DND-41 (cell line): ENCODE measurements around the gene RALGPS1.

Source experiments
- ATAC-seq: fragments of 200-7000 bp; cut with Tn5 transposase; 3 replicates; pipeline ENCODE4 v1.9.1; 2021; ENCODE audit warnings: low read depth; ENCODE audit not compliant: insufficient read depth
- DNase-seq: peaks from one replicate; pipeline ENCODE4 v3.0.0-alpha.2; 2020
- H2AFZ ChIP-seq: 2 replicates; pipeline ENCODE4 v1.6.0; 2012; ENCODE audit warnings: low read depth, low read length
- H3K27ac ChIP-seq: 2 replicates; pipeline ENCODE4 v1.5.1; 2012; ENCODE audit warnings: low read length, inconsistent platforms
- H3K27me3 ChIP-seq: fragments of 200-600 bp; sonication (generic); 2 replicates; pipeline ENCODE4 v1.6.0; 2012; ENCODE audit warnings: low read length, mild to moderate bottlenecking, inconsistent platforms; ENCODE audit not compliant: insufficient read depth, poor library complexity
- H3K36me3 ChIP-seq: 2 replicates; pipeline ENCODE4 v1.5.1; 2012; ENCODE audit warnings: low read length, inconsistent platforms; ENCODE audit not compliant: insufficient read depth
- H3K4me1 ChIP-seq: 2 replicates; pipeline ENCODE4 v1.5.1; 2012; ENCODE audit warnings: mild to moderate bottlenecking, low read length; ENCODE audit not compliant: insufficient read depth
- H3K4me2 ChIP-seq: 2 replicates; pipeline ENCODE4 v1.6.0; 2012; ENCODE audit warnings: mild to moderate bottlenecking, moderate library complexity, low read length, inconsistent platforms; ENCODE audit not compliant: insufficient read depth
- H3K4me3 ChIP-seq, 2 experiments: fragments of 200-600 bp in 1 of 2; shearing (Covaris generic) in 1 of 2; 2 replicates each; pipeline ENCODE4 v1.5.1; 2012 to 2016; ENCODE audit warnings: inconsistent platforms in 2 of 2, low read length in 2 of 2, mild to moderate bottlenecking in 2 of 2, low read depth in 1 of 2, moderate library complexity in 1 of 2
- H3K79me2 ChIP-seq: 2 replicates; pipeline ENCODE4 v1.6.0; 2012; ENCODE audit warnings: low read length, inconsistent platforms; ENCODE audit not compliant: insufficient read depth
- H3K9ac ChIP-seq: 2 replicates; pipeline ENCODE4 v1.6.0; 2012; ENCODE audit warnings: low read depth, mild to moderate bottlenecking, inconsistent platforms, low read length, moderate library complexity
- H3K9me3 ChIP-seq: 2 replicates; pipeline ENCODE4 v1.5.1; 2012; ENCODE audit warnings: low read length, moderate library complexity, mild to moderate bottlenecking, inconsistent platforms; ENCODE audit not compliant: insufficient read depth, severe bottlenecking
- H4K20me1 ChIP-seq: 2 replicates; pipeline ENCODE4 v1.6.0; 2012; ENCODE audit warnings: low read length; ENCODE audit not compliant: insufficient read depth
- EZH2 ChIP-seq: IDR thresholded peaks from 3 replicates; pipeline ENCODE4 v1.6.1; 2012; ENCODE audit warnings: borderline replicate concordance, low read depth, mild to moderate bottlenecking, moderate library complexity, low read length, inconsistent platforms; ENCODE audit not compliant: severe bottlenecking
- TF ChIP-seq, protein P1 (sequence below): IDR thresholded peaks from 2 replicates; pipeline ENCODE4 v1.5.1; 2012; ENCODE audit warnings: borderline replicate concordance, low read length, moderate library complexity, mild to moderate bottlenecking; ENCODE audit not compliant: poor library complexity, severe bottlenecking; ENCODE audit errors: extremely low read depth

RALGPS1 gene

DNA sequence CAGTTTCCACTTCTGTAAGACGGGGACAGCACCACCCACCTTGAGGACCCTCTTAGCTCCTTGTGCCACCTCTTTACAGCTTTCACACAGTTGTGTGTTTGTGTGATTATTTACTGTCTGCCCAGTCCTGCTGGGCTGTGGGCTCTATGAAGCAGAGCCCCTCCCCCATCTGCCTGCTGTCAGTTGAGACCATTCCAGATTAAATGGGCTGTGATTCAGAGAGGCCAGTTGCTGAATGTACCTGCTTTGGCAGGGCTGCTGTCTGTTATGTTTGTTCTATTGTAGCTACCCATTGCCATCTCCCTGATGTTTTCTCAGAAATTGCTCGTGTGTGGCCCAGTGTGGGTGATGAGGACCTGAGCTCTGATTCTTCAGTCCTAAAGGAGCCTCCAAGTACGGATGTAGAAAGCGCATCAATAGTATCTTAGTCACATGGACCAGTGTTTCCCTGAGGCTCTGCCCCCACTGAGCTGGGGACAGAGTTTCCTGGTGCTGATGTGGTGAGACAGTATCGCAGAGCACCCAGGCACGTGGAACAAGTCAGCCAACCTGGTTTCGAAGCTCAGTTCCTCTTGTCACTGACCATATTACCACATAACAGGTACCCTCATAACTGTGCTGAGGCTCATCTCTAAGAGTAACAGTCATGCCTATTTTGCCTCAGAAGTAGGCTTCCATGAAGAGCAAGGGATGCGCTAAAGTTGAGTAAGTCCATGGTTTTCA lies 204.2 kb downstream of the RALGPS1 start:
- no peak for ATAC-seq
- no peak overlapping the region for H3K4me2 ChIP-seq
- no peak overlapping the region for H3K9ac ChIP-seq
- DNase-seq, result no peak
- H3K4me3 ChIP-seq, result no peak overlapping the region
- H3K4me1 ChIP-seq, result no peaks in the 10 kb centered on the region
- H3K79me2 ChIP-seq, result no peaks in the 10 kb centered on the region
- H3K9me3 ChIP-seq, result no peaks in the 10 kb centered on the region
- no peak overlapping the region for H3K27ac ChIP-seq
- peaks cover 7% of the 10 kb centered on the region; the same call in 1 of the 2 replicates for H4K20me1 ChIP-seq
- no peak overlapping the region for H2AFZ ChIP-seq
- H3K27me3 ChIP-seq, result peaks cover 8% of the 10 kb centered on the region
- no peak for TF ChIP-seq EZH2
- TF ChIP-seq, protein P1, sequence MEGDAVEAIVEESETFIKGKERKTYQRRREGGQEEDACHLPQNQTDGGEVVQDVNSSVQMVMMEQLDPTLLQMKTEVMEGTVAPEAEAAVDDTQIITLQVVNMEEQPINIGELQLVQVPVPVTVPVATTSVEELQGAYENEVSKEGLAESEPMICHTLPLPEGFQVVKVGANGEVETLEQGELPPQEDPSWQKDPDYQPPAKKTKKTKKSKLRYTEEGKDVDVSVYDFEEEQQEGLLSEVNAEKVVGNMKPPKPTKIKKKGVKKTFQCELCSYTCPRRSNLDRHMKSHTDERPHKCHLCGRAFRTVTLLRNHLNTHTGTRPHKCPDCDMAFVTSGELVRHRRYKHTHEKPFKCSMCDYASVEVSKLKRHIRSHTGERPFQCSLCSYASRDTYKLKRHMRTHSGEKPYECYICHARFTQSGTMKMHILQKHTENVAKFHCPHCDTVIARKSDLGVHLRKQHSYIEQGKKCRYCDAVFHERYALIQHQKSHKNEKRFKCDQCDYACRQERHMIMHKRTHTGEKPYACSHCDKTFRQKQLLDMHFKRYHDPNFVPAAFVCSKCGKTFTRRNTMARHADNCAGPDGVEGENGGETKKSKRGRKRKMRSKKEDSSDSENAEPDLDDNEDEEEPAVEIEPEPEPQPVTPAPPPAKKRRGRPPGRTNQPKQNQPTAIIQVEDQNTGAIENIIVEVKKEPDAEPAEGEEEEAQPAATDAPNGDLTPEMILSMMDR, result no peak
- H3K36me3 ChIP-seq, result no peaks in the 10 kb centered on the region

DNA sequence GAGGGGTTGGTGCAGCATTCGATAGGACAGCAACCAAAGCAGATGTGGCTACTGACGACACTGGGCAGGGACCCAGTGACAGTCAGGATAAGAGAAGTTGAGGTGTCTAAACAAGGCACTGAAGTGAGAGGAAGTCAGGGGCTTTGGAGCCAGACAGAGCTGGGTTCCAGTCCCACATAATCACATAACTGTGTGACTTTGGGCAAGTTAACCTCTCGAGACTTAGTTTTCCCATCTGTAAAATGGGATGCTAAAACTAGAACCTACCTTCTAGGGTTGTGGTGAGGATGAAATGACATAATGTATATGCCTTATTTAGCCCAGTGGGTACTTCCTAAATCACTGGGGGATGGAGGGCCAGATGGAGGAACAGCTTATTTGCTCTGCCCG lies 204.7 kb downstream of the RALGPS1 start:
- H3K36me3 ChIP-seq, result no peaks in the 10 kb centered on the region
- no peak overlapping the region for H3K9ac ChIP-seq
- H3K9me3 ChIP-seq, result no peaks in the 10 kb centered on the region
- no peak overlapping the region for H3K4me2 ChIP-seq
- ATAC-seq (no peak), DNase-seq (no peak)
- TF ChIP-seq, protein P1, result no peak
- no peak for TF ChIP-seq EZH2
- no peak overlapping the region for H3K27ac ChIP-seq
- no peaks in the 10 kb centered on the region for H3K79me2 ChIP-seq
- H3K27me3 ChIP-seq, result peaks cover 8% of the 10 kb centered on the region
- no peak overlapping the region for H2AFZ ChIP-seq
- peaks cover 7% of the 10 kb centered on the region; the same call in 1 of the 2 replicates for H4K20me1 ChIP-seq
- no peaks in the 10 kb centered on the region for H3K4me1 ChIP-seq
- H3K4me3 ChIP-seq, result no peak overlapping the region

DNA sequence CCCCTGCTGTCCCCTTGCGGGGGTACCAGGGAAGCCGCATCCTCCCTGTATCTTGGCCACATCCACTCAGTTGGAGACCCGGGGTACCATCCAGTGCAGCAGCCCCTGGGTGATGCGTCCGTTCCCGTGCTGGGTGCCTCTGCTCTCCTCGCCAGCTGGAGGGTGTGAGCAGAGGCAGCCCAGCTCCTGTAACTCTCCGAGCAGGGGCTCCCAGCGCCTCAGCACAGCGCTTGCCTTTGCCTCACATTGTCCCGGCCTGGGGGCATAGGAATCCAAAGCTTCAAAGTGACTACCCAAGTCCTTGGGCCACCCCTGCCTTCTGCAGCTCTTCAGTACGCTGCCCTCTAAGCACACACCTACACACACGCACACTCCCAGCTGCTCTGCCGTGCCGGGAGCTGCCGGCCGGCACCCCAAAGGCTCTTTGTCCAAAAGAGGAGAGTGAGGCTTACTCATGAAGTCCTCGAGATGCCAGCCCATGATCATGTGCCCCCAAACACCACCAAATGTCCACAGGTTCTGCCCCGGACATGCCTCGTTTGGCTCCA lies 207.1 kb downstream of the RALGPS1 start:
- Histone ChIP-seq H3K9me3 (no peaks in the 10 kb centered on the region), H3K79me2 (no peaks in the 10 kb centered on the region), H3K4me2 (no peak overlapping the region), H3K4me3 (no peak overlapping the region), H3K4me1 (no peaks in the 10 kb centered on the region), H3K27me3 (peaks cover 9% of the 10 kb centered on the region), H3K9ac (no peak overlapping the region), H2AFZ (no peak overlapping the region), H3K36me3 (no peaks in the 10 kb centered on the region), H4K20me1 (peaks cover 8% of the 10 kb centered on the region; the same call in 1 of the 2 replicates), H3K27ac (no peak overlapping the region)
- TF ChIP-seq, protein P1, result no peak
- no peak for TF ChIP-seq EZH2
- DNase-seq (no peak), ATAC-seq (no peak)
